Stomach (tissue), 4 donors: Measurements from ENCODE around the gene NSD1.

ENCODE experiments used
- CTCF ChIP-seq, 7 experiments: fragments of 450-650 bp in 4 of 7; fragments of 200-600 bp in 3 of 7; sonication (generic) in 3 of 7; IDR thresholded peaks; one replicate each; pipeline ENCODE4 v1.5.1; 2016 to 2019; ENCODE audit warnings: antibody characterized with exemption in 7 of 7, control low read depth in 2 of 7, mild to moderate bottlenecking in 1 of 7
- POLR2AphosphoS5 ChIP-seq, 3 donors: sonication (generic); formaldehyde crosslinking; IDR thresholded peaks; one replicate each; pipeline ENCODE4 v1.6.1; 2016; ENCODE audit warnings: antibody characterized with exemption in 3 of 3

DNA sequence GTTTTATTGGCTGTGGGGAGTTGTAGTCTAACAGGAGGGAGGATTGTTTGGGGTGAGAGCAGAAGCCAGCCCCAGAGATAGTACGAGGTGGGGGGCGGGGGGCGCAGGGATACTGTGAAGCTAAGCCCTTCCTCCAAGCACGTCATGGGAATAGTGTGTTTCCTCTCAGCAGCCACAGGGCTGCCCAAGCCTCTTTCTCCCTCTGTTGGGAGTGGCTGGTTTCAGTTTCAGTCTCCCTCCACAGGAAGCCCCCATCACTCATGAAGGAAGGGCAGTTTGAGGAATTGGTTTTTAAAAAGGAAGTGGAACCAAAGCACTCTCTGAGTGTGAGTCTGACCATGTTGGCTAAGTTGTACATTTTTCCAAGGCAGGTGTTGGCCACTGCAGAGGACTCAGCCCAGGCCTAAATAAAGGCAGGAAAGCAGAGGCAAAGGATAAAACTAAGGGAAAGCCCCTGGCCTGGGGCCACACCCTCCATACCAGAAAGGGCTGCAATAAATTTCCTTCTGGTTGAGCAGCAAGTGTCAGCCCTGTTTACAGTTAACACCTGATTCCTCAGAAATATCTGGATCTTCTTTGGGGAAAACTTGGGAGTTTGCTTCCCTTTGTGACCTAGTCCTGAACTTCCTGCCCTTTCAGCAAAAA lies 166.8 kb downstream of the NSD1 start:
- TF ChIP-seq POLR2AphosphoS5 (IDR thresholded peaks at IDR 0.05) (peak in 2 of 3 donors; percentile 17 to 61), CTCF (IDR thresholded peaks at IDR 0.05) (no peak)
